GM21528 (cell line): ENCODE data around the gene GABPB2.

Experiments
- ATAC-seq: cut with Tn5 transposase; IDR thresholded peaks from one replicate; pipeline ENCODE4 v1.9.1; 2021; ENCODE audit warnings: mild to moderate bottlenecking, moderate library complexity; ENCODE audit not compliant: unreplicated experiment, low FRiP score

Gene GABPB2

GRCh38 chr1:151070474-151071276 lies at the start of gene GABPB2:
TSS of gene GABPB2 (plus strand) at chr1:151070761. CDS start at chr1:151088190, 17,429 bp downstream.
- ATAC-seq, result peak; percentile 63

GRCh38 chr1:151024540-151025146 lies 45.9 kb upstream of the GABPB2 start:
- no peak for ATAC-seq

- no peak for ATAC-seq
Observed at GRCh38 chr1:151026460-151026859, 44.1 kb upstream of the GABPB2 start.

- ATAC-seq, result no peak
Observed at GRCh38 chr1:151032164-151032563, 38.4 kb upstream of the GABPB2 start.

- no peak for ATAC-seq
Observed at GRCh38 chr1:151035167-151035566, 35.4 kb upstream of the GABPB2 start.

- ATAC-seq, result no peak
Observed at GRCh38 chr1:151036356-151036755, 34.2 kb upstream of the GABPB2 start, which contains the start of gene BNIPL. TSS of gene BNIPL (plus strand) at chr1:151036586. CDS start at chr1:151036726, 140 bp downstream.

- no peak for ATAC-seq
Observed at GRCh38 chr1:151037032-151037431, 33.5 kb upstream of the GABPB2 start.

- ATAC-seq, result no peak
Observed at GRCh38 chr1:151039521-151039920, 31.0 kb upstream of the GABPB2 start.

GRCh38 chr1:151043163-151043562 lies 27.4 kb upstream of the GABPB2 start:
- no peak for ATAC-seq

GRCh38 chr1:151047591-151047924 lies 23.0 kb upstream of the GABPB2 start, which contains the start of gene C1orf56:
TSS of gene C1orf56 (plus strand) at chr1:151047751. CDS start at chr1:151047848, 97 bp downstream.
- no peak for ATAC-seq

GRCh38 chr1:151047925-151048644 lies 22.5 kb upstream of the GABPB2 start:
- no peak for ATAC-seq

GRCh38 chr1:151048645-151049032 lies 21.9 kb upstream of the GABPB2 start:
- ATAC-seq, result no peak

GRCh38 chr1:151049458-151049857 lies 21.1 kb upstream of the GABPB2 start:
- ATAC-seq, result no peak

GRCh38 chr1:151050051-151050688 lies 20.4 kb upstream of the GABPB2 start:
- ATAC-seq, result no peak

- ATAC-seq, result no peak
Observed at GRCh38 chr1:151051356-151052009, 19.1 kb upstream of the GABPB2 start.

GRCh38 chr1:151054971-151055547 lies 15.5 kb upstream of the GABPB2 start:
- ATAC-seq, result no peak

- ATAC-seq, result no peak
Observed at GRCh38 chr1:151055581-151055980, 15.0 kb upstream of the GABPB2 start.

- no peak for ATAC-seq
Observed at GRCh38 chr1:151056149-151056548, 14.4 kb upstream of the GABPB2 start.

GRCh38 chr1:151058692-151059091 lies 11.9 kb upstream of the GABPB2 start:
- ATAC-seq, result no peak
